GM18498 (cell line): ENCODE measurements around the gene TPRX1.
"Not testable (repeated sequence)": the region's sequence is repeated elsewhere in the genome, so short reads cannot be mapped to it uniquely, and the experiment has no call there.

Experiments
- ATAC-seq: cut with Tn5 transposase; IDR thresholded peaks from one replicate; pipeline ENCODE4 v1.9.1; 2021; ENCODE audit warnings: mild to moderate bottlenecking, moderate library complexity; ENCODE audit not compliant: unreplicated experiment

Gene TPRX1

GRCh38 chr19:47769534-47769933 lies 34.8 kb downstream of the TPRX1 start:
- ATAC-seq = no peak

- ATAC-seq = no peak
Observed at GRCh38 chr19:47768604-47769003, 35.7 kb downstream of the TPRX1 start.

GRCh38 chr19:47767349-47767748 lies 37.0 kb downstream of the TPRX1 start:
- ATAC-seq = no peak

- no peak for ATAC-seq
Observed at GRCh38 chr19:47766670-47767069, 37.7 kb downstream of the TPRX1 start.

GRCh38 chr19:47766359-47766620 lies 38.1 kb downstream of the TPRX1 start:
- no peak for ATAC-seq

GRCh38 chr19:47765523-47766358 lies 38.6 kb downstream of the TPRX1 start:
- no peak for ATAC-seq

DNA sequence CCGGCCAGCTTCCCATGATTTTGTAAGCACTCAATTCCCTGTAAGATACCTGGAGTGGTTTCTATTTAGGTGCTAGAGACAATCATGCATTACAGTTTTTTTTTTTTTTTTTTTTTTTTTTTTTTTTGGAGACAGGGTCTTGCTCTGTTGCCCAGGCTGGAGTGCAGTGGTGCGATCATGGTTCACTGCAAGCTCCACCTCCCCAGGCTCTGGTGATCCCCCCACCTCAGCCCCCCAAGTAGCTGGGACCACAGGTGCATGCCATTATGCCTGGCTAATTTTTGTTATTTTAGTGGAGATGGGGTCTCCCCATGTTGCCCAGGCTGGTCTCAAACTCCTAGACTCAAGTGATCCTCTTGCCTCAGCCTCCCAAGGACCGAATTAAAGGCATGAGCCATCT lies 39.6 kb downstream of the TPRX1 start:
- not testable (repeated sequence) for ATAC-seq

- no peak for ATAC-seq
Observed at GRCh38 chr19:47762615-47763308, 41.6 kb downstream of the TPRX1 start.

DNA sequence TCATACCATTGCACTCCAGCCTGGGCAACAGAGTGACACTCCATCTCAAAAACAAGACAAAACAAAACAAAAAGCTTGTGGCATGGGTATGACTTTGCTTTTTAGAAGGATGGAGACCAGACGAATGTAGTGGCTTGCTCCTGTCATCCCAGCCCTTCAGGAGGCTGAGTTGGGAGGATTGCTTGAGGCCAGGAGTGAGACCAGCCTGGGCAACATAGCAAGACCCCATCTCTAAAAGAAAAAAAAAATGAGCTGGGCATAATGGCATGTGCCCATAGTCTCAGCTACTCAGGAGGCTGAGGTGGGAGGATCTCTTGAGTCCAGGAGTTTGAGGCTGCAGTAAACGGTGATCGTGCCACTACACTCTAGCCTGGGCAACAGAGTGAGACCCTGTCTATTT lies 42.2 kb downstream of the TPRX1 start:
- ATAC-seq = no peak

- ATAC-seq = no peak
Observed at GRCh38 chr19:47761566-47761965, 42.8 kb downstream of the TPRX1 start.

- ATAC-seq = no peak
Observed at GRCh38 chr19:47760632-47760999, 43.7 kb downstream of the TPRX1 start.

DNA sequence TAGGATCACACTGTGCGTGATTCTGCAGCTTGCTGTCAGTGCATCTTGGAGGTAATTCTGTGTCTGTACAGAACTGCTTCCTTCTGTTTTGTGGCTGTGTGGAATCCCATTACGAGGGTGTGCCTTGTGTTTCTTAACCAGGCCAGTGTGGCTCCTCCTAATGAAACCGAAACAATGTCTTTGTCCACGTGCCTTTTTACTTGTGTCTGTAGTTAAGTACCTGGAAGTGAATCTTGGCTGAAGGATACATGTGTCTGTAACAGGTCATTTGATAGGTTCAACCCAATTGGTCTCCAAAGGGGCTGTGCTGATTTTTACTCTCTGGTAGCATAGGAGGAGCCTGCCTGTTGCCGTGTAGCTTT lies 45.9 kb downstream of the TPRX1 start:
- no peak for ATAC-seq

DNA sequence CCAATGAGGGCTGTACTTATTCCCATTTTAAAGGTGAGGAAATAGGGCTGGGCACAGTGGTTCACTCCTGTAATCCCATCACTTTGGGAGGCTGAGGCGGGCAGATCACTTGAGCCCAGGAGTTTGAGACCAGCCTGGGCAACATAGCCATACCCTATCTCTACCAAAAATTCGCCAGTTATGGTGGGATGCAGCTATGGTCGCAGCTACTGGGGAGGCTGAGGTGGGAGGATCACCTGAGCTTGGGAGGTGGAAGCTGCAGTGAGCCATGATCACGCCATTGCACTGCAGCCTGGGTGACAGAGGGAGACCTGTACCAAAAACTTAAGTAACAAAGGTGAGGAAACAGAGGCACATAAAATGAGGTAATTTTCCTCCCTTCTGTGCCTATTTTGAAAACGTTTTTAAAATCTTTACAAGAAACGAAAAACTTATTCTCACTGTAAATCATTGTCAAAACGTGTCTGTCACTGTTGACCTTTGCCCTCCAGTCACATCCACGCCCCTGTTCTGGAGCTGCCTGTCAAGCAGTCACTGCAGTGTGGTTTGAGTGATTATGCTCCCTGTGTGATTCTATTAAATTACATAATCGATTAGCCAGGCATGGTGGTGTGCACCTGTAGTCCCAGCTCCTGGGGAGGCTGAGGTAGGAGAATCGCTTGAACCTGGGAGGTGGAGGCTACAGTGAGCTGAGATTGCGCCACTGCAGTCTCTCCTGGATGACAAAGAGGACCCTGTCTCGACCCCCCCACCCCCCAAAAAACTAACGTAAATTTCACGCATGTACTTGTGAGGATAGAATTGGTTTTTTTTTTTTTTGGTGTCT lies 46.5 kb downstream of the TPRX1 start:
- no peak for ATAC-seq

GRCh38 chr19:47756953-47757608 lies 47.3 kb downstream of the TPRX1 start:
- ATAC-seq = no peak

DNA sequence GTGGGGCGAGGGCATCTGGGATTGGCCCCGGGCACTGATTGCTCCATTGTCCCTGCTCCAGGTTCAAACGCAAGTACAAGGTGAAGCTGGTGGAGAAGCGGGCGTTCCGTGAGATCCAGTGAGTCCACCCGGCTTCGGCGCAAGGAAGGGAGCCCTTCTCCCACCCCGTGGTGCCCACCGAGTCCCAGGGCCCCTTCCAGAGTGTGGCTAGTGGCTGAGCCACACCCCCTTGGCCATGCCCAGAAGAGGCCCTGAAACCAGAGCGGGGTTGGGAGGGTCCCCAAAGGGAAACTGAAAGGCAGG lies 47.8 kb downstream of the TPRX1 start:
- no peak for ATAC-seq

DNA sequence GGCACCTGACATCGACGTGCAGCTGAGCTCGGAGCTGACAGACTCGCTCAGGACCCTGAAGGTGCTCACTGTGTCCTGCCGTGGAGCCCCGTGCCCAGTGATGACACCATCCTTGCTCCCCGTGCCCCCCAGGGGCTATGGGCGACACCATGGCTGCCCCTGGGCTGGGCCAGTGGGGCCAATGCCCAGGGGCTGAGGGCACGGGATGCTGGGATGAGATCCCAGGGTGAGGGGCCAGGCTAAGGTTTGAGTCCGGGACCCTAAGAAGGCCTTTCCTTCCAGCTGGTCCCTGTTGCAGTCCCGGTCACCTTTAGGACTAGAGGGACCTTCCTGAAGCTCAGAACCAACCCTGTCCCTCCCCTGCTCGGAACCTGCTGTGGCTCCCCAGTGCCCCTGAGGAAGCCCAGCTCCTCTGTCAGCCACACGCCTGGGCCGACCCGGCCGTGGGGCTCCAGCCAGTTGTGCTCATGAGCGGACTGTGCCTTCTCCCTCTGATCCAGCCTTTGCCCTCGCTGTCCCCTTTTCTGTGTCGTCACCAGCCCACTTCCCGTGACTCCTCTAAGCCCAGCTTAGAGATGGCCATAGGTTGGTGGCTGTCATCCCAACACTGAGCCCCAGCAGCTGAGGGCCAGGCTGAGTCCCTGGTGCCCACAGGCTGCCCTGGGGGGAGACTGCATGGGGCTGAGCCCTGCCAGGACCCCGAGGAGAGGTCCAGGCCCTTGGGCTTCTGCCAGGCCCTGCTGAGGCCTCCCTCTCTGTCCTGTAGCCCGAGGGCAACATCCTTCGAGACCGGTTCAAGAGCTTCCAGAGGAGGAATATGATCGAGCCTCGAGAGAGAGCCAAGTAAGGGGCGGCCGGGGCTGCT lies 48.4 kb downstream of the TPRX1 start:
- ATAC-seq = no peak

DNA sequence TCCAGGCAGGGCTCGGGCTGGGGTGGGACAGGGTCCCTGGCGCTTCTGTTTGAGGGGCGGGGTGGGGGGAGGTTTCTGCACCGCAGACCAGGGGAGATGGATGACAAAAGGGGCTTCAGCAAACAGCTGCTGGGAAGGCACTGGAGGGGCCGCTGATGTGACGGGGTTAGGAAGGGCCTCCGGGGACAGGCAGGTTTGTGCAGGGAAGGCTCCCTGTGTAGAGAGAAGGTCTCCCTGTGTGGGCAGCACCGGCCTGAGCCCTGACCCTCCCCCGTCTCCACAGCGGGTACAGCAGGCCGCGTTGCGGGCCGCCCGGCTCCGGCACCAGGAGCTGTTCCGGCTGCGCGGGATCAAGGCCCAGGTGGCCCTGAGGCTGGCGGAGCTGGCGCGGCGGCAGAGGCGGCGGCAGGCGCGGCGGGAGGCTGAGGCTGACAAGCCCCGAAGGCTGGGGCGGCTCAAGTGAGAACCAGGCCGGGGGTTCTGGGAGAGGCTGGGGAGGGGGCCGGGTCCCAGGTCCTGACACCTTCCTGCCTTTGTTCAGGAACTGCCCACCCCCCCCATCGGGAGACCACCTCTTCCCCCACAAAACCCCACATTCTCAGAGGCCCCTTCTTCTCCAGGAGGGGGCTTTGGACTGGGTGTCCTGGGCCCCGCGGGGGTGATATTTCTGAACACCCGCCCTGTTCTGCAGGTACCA lies 49.1 kb downstream of the TPRX1 start:
- no peak for ATAC-seq

DNA sequence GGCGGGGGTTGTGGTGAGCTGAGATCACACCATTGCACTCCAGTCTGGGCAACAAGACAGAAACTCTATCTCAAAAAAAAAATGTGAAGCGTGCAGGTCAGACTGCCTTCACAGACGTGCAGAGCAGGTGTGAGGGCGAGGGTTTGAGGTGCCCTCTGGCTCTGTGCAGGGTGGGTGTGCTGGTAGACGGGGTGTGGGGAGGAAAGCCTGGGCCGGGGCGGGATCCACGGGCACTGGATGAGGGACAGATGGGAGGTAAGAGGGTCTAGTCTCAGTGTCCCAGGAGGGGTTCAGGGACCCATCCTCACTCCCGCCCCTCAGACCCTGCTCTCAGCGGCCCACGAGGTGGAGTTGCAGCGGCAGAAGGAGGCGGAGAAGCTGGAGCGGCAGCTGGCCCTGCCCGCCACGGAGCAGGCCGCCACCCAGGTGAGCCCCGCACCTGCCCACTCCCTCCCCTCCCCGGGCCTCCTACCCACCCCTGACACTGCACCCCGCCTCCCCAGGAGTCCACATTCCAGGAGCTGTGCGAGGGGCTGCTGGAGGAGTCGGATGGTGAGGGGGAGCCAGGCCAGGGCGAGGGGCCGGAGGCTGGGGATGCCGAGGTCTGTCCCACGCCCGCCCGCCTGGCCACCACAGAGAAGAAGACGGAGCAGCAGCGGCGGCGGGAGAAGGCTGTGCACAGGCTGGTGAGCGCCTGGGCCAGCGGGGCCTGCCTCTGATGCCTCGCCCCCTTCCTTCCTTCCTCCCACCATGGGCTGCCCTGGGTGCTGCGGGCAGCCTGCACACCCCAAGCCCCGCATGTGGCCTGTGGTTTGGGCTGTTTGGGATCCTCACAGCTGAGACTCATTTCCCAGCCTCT lies 49.9 kb downstream of the TPRX1 start:
- ATAC-seq = no peak
